Activated CD4-positive, alpha-beta T cell treated with anti-CD3 and anti-CD28 coated beads for 48 hours (primary cell): ENCODE measurements around the gene SPAAR.
"Not testable (repeated sequence)": the region's sequence is repeated elsewhere in the genome, so short reads cannot be mapped to it uniquely, and the experiment has no call there.

Experiments
- DNase-seq: peaks from one replicate; pipeline ENCODE4 v3.0.0-alpha.2; 2020

The SPAAR gene

GRCh38 chr9:35905051-35905781 lies 4.1 kb upstream of the SPAAR start:
- DNase-seq = no peak

DNA sequence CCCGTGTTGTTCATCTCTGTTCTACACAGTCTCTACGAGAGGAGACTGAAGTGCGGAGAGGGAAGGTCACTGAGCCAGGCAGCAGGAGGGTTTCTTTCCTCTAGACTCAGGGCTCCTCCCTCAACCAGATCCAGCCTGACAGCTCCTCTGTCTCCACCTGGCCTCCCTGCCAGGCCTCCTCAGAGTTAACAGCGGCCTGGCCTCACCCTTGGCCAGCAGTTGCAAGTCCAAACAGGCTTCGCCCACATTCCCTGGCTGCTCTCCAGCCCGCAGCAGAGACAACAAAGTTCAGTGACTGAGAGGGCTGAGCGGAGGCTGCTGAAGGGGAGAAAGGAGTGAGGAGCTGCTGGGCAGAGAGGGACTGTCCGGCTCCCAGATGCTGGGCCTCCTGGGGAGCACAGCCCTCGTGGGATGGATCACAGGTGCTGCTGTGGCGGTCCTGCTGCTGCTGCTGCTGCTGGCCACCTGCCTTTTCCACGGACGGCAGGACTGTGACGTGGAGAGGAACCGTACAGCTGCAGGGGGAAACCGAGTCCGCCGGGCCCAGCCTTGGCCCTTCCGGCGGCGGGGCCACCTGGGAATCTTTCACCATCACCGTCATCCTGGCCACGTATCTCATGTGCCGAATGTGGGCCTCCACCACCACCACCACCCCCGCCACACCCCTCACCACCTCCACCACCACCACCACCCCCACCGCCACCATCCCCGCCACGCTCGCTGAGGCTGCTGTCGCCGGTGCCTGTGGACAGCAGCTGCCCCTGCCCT lies 3.2 kb upstream of the SPAAR start, which contains the start of gene HRCT1:
Gene HRCT1 (plus strand): TSS at position 291 of the 768 bp plus-strand sequence. CDS start 86 bp downstream, at position 377.
- DNase-seq = no peak

GRCh38 chr9:35906923-35907699 lies 2.2 kb upstream of the SPAAR start:
- no peak for DNase-seq

DNA sequence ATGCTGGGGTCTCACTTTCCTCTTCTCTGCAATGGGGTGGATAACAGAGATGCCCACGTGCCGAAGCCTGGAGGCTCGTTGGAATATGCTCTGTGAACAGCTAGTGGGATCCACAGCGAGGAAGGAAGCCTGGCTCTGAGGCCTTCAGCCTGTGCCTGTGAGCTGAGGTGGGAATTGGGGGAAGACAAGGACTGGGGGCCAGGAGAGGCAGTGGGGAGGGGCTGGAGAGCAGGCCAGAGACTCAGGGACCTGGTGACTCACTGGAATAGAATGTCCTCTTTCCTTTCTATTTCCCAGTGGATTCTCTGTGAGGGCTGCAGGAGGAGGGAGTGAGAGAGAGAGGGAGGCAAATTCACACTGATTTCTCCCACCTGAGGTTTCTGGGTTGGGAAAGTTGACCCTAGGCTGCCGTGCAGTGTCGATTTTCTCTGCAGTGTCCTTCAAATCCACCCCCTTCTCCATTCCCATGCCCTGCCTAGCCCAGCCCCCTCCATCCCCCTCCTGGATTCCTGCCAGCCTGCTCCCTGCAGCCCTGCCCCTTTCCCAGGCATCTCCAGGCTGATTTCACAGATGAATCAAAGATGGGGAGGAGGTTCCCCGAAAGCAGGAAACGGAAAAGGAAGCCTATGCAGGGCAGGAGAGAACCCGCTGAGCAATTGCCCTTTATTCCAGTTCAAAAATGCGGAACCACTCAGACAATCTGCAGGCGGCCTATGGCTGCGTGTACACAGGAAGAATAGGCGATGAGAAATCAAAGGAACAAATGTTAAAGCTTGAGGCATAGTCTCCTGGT lies 1.4 kb upstream of the SPAAR start:
- no peak for DNase-seq

- no peak for DNase-seq
Observed at GRCh38 chr9:35908504-35909125, 675 bp upstream of the SPAAR start.

DNA sequence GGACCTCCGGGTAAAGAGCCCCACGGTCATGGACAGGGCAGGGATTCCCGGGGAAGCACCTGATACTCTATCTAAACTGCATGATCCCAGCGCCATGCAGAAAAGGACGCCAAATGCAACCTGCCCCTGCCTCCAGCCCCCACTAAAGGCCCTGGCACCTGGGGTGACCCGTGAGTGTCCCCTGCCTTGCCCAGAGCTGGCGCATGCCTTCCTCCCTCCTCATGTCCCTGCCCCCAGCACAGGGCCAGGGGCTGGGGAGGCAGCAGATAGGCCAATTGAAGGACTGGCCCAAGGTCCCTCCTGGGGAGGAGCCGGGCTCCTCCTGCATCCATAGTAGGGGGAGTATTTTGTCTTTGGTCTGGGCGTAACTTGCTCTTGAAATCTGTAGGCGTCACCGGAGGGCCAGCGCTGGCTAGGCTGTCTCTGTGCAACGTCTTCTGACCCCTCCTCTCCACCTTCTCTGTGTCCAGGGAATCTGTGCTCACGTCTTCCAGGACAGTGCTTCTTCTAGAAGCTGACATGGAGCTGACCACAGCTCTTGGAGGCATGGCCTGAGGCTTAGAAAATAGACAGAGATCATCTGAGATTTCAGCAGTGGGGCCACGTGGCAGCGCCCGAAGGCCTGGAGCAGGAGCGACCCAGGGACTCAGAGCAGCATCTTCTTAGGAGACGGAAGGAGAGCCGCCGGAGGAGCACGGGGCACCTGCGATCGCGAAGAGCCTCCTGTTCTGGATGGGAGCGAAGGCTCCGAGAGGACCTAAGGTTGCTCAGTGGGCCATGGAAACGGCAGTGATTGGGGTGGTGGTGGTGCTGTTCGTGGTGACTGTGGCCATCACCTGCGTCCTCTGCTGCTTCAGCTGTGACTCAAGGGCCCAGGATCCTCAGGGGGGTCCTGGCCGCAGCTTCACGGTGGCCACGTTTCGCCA lies 660 bp downstream of the SPAAR start:
- no peak for DNase-seq

DNA sequence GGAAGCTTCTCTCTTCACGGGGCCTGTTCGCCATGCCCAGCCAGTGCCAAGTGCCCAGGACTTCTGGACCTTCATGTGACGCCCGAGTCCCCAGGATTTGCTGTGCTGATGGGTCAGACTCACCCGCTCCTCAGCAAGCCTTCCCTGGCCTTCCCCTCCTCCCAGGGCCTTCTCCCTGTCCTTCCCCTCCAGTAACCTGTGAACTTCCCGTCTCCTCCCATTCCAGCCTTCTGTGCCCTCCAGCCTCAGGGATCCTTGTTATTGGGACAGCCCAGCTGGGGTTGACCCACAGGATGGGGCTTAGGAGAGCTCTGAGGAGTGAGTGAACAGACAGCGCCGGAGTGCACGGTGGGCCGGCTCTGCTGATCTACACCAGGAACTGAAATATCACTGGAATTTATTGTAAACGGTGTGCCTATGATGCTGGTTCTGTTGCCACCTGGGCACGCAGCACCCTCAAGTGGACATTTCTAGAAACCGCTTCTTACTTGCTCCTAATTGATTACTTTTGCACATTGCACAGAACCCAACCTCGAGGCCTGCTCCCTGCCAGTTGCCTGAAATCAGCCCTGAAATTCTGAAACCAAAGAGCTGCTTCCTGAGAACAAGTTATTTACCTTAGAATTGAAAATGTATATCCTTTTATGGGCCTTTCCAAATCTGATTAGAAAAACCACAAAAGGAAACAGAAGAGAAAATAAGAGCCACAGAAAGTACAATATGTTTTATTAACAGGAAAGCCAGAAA lies 1.5 kb downstream of the SPAAR start:
- DNase-seq = peak; percentile 66

DNA sequence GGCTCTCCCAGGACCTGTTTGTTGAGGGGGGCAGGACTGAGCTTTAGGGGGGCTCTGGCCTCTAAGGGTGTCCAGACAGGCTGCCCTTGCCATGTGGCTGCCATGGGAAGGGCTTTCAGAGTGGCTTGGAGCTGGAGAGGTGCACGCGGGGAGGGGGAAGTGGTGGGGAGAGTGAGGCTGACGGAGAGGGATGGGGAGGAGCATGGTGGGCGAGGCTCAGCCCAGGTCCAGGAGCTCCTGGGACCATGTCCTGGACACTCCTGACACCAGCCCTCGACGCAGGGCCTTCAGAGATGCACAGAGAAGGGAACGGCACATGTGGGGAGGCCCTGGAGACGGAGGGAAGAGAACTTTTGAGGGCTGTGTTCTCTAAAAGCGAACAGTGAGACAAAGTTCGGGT lies 2.4 kb downstream of the SPAAR start:
- no peak for DNase-seq

DNA sequence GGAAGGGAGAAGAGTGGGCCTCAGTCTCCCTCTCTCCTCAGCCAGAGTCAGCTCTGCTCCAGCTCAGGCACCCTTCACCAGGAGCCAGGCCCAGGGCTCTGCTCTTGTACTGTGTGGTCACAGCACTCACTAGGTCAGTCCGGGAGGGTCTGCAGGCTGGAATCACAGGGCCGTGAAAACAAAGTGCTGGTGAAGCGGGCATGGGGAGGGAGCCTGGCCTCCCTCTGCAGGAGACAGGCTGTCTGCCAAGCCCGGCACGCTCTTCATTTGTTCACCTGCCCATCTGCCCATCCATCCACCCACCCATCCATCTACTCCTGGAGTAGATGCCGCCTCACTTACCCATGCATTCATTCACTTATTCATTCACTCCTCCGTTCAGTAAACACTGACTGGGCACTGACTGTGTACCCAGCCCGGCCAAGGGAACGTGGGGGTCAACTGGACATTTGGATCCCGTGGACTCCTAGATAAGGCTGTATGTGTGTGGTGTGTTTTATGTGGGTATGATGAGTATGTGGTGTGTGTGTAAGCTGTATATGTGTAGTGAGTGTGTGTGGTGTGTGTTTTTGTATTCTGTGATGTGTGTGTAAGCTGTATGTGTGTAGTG lies 3.6 kb downstream of the SPAAR start:
- no peak for DNase-seq

- not testable (repeated sequence) for DNase-seq
Observed at GRCh38 chr9:35913429-35913828, 4.1 kb downstream of the SPAAR start.

DNA sequence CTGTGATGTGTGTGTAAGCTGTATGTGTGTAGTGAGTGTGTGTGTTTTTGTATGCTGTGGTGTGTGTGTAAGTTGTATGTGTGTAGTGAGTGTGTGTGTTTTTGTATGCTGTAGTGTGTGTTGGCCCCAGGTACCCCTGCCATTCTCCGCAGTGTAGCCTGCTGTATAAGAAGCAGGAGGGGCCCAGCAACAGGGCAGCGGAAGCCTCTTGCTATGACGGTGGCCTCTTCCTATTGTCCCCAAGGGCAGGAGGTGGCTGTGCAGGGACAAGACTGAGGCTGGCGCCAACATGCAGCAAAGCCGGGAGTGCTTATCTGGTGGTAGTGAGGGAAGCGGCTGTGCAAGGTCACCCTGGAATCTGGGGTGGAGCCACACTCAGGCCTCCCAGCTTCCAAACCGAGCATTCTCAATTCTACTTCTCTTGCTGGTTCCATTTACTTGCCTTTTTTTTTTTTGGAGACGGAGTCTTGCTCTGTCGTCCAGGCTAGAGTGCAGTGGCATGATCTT lies 5.1 kb downstream of the SPAAR start:
- no peak for DNase-seq

- DNase-seq = no peak
Observed at GRCh38 chr9:35915681-35916294, 6.5 kb downstream of the SPAAR start.

- DNase-seq = no peak
Observed at GRCh38 chr9:35917261-35917660, 8.0 kb downstream of the SPAAR start.

- DNase-seq = no peak
Observed at GRCh38 chr9:35918780-35919179, 9.5 kb downstream of the SPAAR start.

- no peak for DNase-seq
Observed at GRCh38 chr9:35919212-35920008, 10.1 kb downstream of the SPAAR start.

GRCh38 chr9:35920051-35920620 lies 10.8 kb downstream of the SPAAR start:
- DNase-seq = no peak

DNA sequence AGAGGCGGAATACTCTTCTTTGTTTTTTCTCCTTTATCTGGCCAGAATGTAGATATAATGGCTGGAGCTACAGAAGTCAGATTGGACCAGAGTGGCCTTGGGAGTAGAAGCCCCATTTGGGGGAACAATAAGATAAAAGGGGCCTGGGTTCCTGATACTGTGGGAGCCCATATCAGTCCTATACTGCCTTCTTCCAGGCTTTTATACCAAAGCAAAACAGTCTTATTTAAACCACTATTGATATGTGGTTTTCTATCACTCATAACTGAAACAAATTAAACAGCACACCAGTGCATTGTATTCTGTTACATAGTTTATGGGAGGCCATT lies 14.3 kb downstream of the SPAAR start:
- DNase-seq = no peak
